Neural cell (in vitro differentiated cells): Measurements from ENCODE around the gene ZBTB46. TPM values are rescaled to one million over a fixed set of nuclear protein-coding genes. Genes with fewer than 3 reads are reported as not detected.

Experiments
- H2AFZ ChIP-seq: fragments of 200-600, 300-800 bp; sonication (generic), shearing (Covaris generic); 2 replicates; pipeline ENCODE4 v1.6.0; 2014; ENCODE audit warnings: low read depth, mild to moderate bottlenecking, antibody characterized with exemption, low read length, moderate library complexity
- H3F3A ChIP-seq: fragments of 200-600 bp; shearing (Covaris generic); 2 replicates; pipeline ENCODE4 v1.6.1; 2016; ENCODE audit warnings: mild to moderate bottlenecking, moderate library complexity, mixed read lengths, antibody characterized with exemption, low read length; ENCODE audit not compliant: insufficient read depth, poor library complexity, severe bottlenecking
- H3K27ac ChIP-seq: fragments of 200-600, 300-800 bp; sonication (generic), shearing (Covaris generic); 2 replicates; pipeline ENCODE4 v1.5.1; 2014; ENCODE audit warnings: mild to moderate bottlenecking, low read length, moderate library complexity
- H3K27me3 ChIP-seq: fragments of 300-800, 200-600 bp; sonication (generic), shearing (Covaris generic); 2 replicates; pipeline ENCODE4 v1.6.0; 2014; ENCODE audit warnings: mild to moderate bottlenecking, low read depth, low read length, moderate library complexity; ENCODE audit not compliant: insufficient read depth
- H3K36me3 ChIP-seq: fragments of 300-800, 200-600 bp; sonication (generic), shearing (Covaris generic); 2 replicates; pipeline ENCODE4 v1.5.1; 2014; ENCODE audit warnings: mild to moderate bottlenecking, antibody characterized with exemption, low read length, moderate library complexity; ENCODE audit not compliant: insufficient read depth
- H3K4me2 ChIP-seq: fragments of 300-800, 200-600 bp; sonication (generic), shearing (Covaris generic); 2 replicates; pipeline ENCODE4 v1.6.0; 2014; ENCODE audit warnings: mild to moderate bottlenecking, low read length
- H3K4me3 ChIP-seq: fragments of 300-800, 200-600 bp; sonication (generic), shearing (Covaris generic); 2 replicates; pipeline ENCODE4 v1.5.1; 2014; ENCODE audit warnings: mild to moderate bottlenecking, low read length, moderate library complexity
- H3K79me2 ChIP-seq: fragments of 200-600 bp; shearing (Covaris generic); replicated peaks from 2 replicates; pipeline ENCODE4 v1.6.0; 2014; ENCODE audit warnings: mild to moderate bottlenecking, low read length, moderate library complexity; ENCODE audit not compliant: insufficient read depth
- H3K9ac ChIP-seq: fragments of 300-800, 200-600 bp; sonication (generic), shearing (Covaris generic); 2 replicates; pipeline ENCODE4 v1.6.1; 2016; ENCODE audit warnings: mild to moderate bottlenecking, low read length, mixed read lengths
- H3K9me2 ChIP-seq: fragments of 200-600 bp; shearing (Covaris generic); 2 replicates; pipeline ENCODE4 v1.6.1; 2016; ENCODE audit warnings: mild to moderate bottlenecking, low read length, mixed read lengths; ENCODE audit not compliant: insufficient read depth
- H3K9me3 ChIP-seq: fragments of 200-600, 300-800 bp; sonication (generic), shearing (Covaris generic); 2 replicates; pipeline ENCODE4 v1.6.1; 2016; ENCODE audit warnings: mild to moderate bottlenecking, mixed run types, low read length, moderate library complexity, mixed read lengths
- H4K20me1 ChIP-seq: fragments of 200-600 bp; shearing (Covaris generic); 2 replicates; pipeline ENCODE4 v1.6.1; 2016; ENCODE audit warnings: mild to moderate bottlenecking, mixed run types; ENCODE audit not compliant: insufficient read depth
- EP300 ChIP-seq: fragments of 450-650 bp; conservative IDR thresholded peaks from 2 replicates; pipeline ENCODE4 v1.6.1; 2014; ENCODE audit warnings: antibody characterized with exemption, mild to moderate bottlenecking, moderate library complexity; ENCODE audit not compliant: poor library complexity, severe bottlenecking
- EZH2 ChIP-seq: fragments of 200-600, 300-800 bp; shearing (Covaris generic), sonication (generic); IDR thresholded peaks from 2 replicates; pipeline ENCODE4 v1.6.1; 2014; ENCODE audit warnings: antibody characterized with exemption, low read length, borderline replicate concordance, mild to moderate bottlenecking; ENCODE audit not compliant: insufficient read depth, poor library complexity, severe bottlenecking
- MXI1 ChIP-seq: fragments of 450-650 bp; conservative IDR thresholded peaks from 2 replicates; pipeline ENCODE4 v1.6.1; 2014; ENCODE audit warnings: antibody characterized with exemption, mild to moderate bottlenecking; ENCODE audit not compliant: poor library complexity, severe bottlenecking
- POLR2AphosphoS5 ChIP-seq: IDR thresholded peaks from 2 replicates; pipeline ENCODE4 v1.6.1; 2012
- RAD21 ChIP-seq: fragments of 450-650 bp; conservative IDR thresholded peaks from 2 replicates; pipeline ENCODE4 v1.6.1; 2014; ENCODE audit warnings: antibody characterized with exemption, mild to moderate bottlenecking, moderate library complexity
- SMC3 ChIP-seq: fragments of 450-650 bp; conservative IDR thresholded peaks from 2 replicates; pipeline ENCODE4 v1.6.1; 2014; ENCODE audit warnings: antibody characterized with exemption, mild to moderate bottlenecking, moderate library complexity; ENCODE audit not compliant: poor library complexity
- TAF1 ChIP-seq: IDR thresholded peaks from 2 replicates; pipeline ENCODE4 v1.6.1; 2012; ENCODE audit warnings: low read depth
- polyA plus RNA-seq: library from polyadenylated mRNA; depleted of rRNA; stranded (reverse); fragments of >200 nt; gene quantifications from 2 replicates; pipeline ENCODE4 v1.2.3, GENCODE V29; 2014
- TF ChIP-seq, protein P1 (sequence below): fragments of 450-650 bp; IDR thresholded peaks from 2 replicates; pipeline ENCODE4 v1.5.1; 2014; ENCODE audit warnings: antibody characterized with exemption, mild to moderate bottlenecking, moderate library complexity; ENCODE audit not compliant: poor library complexity, severe bottlenecking

ZBTB46 gene
- polyA plus RNA-seq, 1 donor from 2014 or later: 15.0 TPM

DNA sequence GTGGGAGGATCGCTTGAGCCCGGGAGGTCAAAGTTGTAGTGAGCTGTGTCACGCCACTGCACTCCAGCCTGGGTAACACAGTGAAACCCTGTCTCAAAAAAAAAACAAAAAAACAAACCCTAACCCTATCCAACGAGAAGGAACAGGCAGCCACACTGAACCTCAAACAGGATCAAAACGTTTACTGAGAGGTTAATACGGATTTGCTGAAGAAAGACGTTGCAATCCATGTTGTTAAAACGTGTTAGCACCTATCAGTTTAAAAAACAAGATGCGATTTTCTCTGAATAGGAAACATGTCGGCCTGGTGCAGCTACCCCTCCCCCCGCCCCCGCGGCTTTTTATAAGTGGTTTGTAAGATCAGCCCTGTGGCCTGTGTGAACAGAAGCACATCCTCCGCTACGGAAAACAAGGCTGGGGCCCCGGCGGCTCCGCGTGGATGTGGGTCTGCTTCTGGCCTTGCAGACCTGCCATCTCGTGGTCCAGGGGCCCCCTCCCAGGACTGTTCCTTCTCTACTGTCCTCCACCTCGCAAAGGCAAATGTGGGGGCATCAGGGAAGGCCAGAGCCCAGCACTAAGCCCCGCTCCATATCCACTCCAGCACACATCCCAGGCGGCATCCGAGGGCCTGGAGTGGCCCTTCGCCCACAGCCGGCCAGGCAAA lies 80.1 kb downstream of the ZBTB46 start:
- no peaks in the 10 kb centered on the region for H3K79me2 ChIP-seq
- no peaks in the 10 kb centered on the region for H3K36me3 ChIP-seq
- no peak overlapping the region for H3K27ac ChIP-seq
- H3K9me2 ChIP-seq: no peaks in the 10 kb centered on the region
- no peaks in the 10 kb centered on the region for H3K9me3 ChIP-seq
- no peaks in the 10 kb centered on the region for H3F3A ChIP-seq
- H3K4me2 ChIP-seq: no peak overlapping the region
- no peak overlapping the region for H3K9ac ChIP-seq
- H3K4me3 ChIP-seq: no peak overlapping the region
- no peaks in the 10 kb centered on the region for H3K27me3 ChIP-seq
- no peak overlapping the region for H2AFZ ChIP-seq
- TF ChIP-seq EZH2: no peak
- no peak for TF ChIP-seq SMC3
- no peaks in the 10 kb centered on the region for H4K20me1 ChIP-seq

- no peaks in the 10 kb centered on the region for H3K36me3 ChIP-seq
- no peaks in the 10 kb centered on the region for H4K20me1 ChIP-seq
- H3K9ac ChIP-seq: no peak overlapping the region
- no peak overlapping the region for H2AFZ ChIP-seq
- TF ChIP-seq SMC3 (no peak), TAF1 (no peak), MXI1 (no peak), EP300 (no peak), POLR2AphosphoS5 (no peak)
- TF ChIP-seq, protein P1, sequence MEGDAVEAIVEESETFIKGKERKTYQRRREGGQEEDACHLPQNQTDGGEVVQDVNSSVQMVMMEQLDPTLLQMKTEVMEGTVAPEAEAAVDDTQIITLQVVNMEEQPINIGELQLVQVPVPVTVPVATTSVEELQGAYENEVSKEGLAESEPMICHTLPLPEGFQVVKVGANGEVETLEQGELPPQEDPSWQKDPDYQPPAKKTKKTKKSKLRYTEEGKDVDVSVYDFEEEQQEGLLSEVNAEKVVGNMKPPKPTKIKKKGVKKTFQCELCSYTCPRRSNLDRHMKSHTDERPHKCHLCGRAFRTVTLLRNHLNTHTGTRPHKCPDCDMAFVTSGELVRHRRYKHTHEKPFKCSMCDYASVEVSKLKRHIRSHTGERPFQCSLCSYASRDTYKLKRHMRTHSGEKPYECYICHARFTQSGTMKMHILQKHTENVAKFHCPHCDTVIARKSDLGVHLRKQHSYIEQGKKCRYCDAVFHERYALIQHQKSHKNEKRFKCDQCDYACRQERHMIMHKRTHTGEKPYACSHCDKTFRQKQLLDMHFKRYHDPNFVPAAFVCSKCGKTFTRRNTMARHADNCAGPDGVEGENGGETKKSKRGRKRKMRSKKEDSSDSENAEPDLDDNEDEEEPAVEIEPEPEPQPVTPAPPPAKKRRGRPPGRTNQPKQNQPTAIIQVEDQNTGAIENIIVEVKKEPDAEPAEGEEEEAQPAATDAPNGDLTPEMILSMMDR: no peak
- H3K4me3 ChIP-seq: no peak overlapping the region
- no peak overlapping the region for H3K27ac ChIP-seq
- H3K4me2 ChIP-seq: no peak overlapping the region
- H3K9me3 ChIP-seq: no peaks in the 10 kb centered on the region
- no peaks in the 10 kb centered on the region for H3K9me2 ChIP-seq
- H3F3A ChIP-seq: no peaks in the 10 kb centered on the region
- H3K27me3 ChIP-seq: no peaks in the 10 kb centered on the region
- H3K79me2 ChIP-seq: no peaks in the 10 kb centered on the region
Observed at GRCh38 chr20:63749597-63750508, 81.2 kb downstream of the ZBTB46 start.

DNA sequence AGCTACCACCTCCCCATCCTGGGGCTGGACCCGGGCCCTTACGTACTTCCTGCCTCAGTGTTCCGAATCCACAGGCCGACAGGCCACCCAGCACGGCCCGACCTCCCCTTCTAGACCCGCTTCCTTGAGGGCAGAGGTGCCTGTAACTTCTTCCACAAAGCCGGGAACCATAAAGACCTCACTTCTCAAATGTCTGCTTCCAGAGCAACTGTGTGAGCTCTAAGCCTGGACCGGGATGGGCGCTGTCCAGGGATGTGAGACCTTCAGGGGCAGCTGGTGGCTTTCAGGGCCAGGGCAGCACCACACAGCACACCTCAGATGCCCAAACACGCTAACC lies 82.2 kb downstream of the ZBTB46 start:
- no peaks in the 10 kb centered on the region for H3K27me3 ChIP-seq
- H3K4me3 ChIP-seq: no peak overlapping the region
- no peaks in the 10 kb centered on the region for H3F3A ChIP-seq

More for the DNA sequence above, 82.2 kb downstream of the ZBTB46 start:
- H3K27ac ChIP-seq: no peak overlapping the region
- no peak overlapping the region for H3K9ac ChIP-seq
- H2AFZ ChIP-seq: no peak overlapping the region
- H3K9me3 ChIP-seq: no peaks in the 10 kb centered on the region
- TF ChIP-seq RAD21 (no peak), EZH2 (no peak)
- no peaks in the 10 kb centered on the region for H3K9me2 ChIP-seq
- H3K36me3 ChIP-seq: no peaks in the 10 kb centered on the region
- no peaks in the 10 kb centered on the region for H3K79me2 ChIP-seq
- H4K20me1 ChIP-seq: no peaks in the 10 kb centered on the region
- no peak overlapping the region for H3K4me2 ChIP-seq
